GM12872 (cell line): ENCODE results near the gene ACACA.

Source experiments
- TF ChIP-seq, protein P1 (sequence below): IDR thresholded peaks from 3 replicates; pipeline ENCODE4 v1.5.1; 2011; ENCODE audit warnings: low read depth, mild to moderate bottlenecking, low read length, moderate library complexity; ENCODE audit not compliant: insufficient read depth

The ACACA gene

DNA sequence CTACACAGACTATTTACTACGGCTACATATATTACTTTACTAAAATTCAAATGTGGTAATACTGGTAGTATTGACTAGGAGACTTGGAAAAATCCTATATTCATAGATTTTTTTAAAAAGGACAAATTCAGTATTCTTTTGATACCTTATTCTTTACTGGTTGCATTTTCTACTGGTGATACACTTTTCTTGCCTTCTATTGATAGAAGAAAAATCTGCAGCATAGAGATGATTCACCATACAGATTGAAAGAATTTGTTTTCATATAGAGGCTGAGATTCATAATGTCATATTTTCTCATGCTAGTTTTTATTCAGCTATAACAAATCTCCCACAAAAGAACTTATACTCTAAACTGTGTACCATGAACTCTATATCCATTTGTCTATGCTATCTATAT, 226.3 kb downstream of the ACACA start:
- TF ChIP-seq, protein P1, sequence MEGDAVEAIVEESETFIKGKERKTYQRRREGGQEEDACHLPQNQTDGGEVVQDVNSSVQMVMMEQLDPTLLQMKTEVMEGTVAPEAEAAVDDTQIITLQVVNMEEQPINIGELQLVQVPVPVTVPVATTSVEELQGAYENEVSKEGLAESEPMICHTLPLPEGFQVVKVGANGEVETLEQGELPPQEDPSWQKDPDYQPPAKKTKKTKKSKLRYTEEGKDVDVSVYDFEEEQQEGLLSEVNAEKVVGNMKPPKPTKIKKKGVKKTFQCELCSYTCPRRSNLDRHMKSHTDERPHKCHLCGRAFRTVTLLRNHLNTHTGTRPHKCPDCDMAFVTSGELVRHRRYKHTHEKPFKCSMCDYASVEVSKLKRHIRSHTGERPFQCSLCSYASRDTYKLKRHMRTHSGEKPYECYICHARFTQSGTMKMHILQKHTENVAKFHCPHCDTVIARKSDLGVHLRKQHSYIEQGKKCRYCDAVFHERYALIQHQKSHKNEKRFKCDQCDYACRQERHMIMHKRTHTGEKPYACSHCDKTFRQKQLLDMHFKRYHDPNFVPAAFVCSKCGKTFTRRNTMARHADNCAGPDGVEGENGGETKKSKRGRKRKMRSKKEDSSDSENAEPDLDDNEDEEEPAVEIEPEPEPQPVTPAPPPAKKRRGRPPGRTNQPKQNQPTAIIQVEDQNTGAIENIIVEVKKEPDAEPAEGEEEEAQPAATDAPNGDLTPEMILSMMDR, result no peak

DNA sequence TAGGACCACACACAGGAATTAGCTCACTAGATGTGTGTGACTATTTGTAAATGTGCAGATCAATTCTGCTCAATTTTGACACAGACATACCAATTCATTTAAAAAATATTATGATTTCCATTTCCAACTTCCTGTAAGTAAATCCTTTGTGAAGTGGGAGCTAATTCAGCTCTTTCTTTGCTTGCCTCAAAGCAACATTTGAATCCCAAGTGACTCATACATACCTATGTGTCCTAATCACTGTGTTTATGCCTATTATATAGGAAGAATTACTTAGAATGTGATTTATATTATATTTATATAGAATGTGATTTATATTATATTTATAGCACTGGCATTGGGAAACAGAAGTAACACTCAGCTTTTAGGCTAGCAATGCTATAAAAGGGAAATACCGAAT, 226.7 kb downstream of the ACACA start:
- TF ChIP-seq, protein P1, result no peak

DNA sequence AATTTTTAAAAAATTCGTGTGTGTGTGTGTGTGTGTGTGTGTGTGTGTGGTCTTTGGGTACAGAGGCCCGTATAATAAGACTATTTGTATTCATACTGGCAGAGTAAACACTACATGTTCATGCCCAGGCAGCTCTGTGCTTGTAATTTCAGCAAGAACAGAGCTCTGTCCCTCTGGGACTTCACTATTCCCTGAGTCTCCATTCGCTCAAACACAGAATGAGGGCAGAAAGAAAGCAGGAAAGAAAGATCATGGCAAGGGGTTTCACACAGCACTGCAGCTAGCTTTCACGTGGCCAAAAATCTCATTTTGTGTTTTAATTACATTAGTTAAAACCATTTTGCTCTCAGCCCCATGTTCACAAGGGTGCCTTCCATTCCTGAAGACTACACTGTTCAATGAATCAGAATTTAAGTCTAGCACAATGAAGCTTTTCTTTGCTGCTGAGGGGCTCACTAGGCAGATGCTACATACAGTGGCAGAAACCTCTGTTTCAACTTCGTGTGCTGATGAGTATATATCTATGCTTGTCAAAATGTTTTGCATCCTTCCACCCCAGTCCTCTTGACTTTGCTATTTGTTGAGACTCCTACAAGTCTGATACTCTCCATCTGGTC, 229.3 kb downstream of the ACACA start:
- TF ChIP-seq, protein P1, result no peak

DNA sequence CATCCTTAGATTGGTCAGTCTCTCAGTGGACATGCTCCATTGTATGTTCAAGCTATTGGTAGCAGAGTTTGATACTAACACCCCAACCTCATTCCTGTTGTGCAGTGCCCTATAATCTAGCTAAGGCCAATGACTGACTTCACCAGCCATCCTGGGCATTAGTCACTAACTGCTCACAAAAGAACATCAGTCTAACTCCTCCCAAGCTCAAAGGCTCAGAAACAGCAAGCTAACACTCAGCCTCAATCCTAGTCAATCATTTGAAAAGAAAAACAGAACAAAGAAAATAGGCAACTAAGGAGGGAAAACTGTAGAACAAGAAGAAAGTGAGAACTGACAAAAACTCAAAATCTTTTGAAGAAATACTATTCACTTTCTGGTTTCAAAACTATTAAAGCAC, 229.9 kb downstream of the ACACA start:
- TF ChIP-seq, protein P1, result no peak

DNA sequence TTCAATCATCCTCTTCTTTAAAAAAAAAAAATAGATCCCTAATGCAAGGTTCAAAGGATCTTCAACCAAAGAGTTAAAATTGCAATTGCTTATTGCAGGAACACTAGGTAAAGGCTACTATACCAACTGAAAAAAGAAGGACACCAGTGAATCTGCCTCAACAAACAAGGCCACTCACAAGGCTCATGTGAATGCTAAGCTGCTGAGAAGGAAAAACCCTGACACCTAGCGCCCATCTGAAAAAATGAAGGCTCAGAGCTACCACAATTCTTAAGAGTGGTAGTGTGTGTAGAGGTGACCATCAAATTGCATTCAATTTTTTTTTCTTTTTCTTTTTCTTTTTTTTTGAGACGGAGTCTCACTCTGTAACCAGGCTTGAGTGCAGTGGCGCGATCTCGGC, 232.4 kb downstream of the ACACA start:
- TF ChIP-seq, protein P1, result peak; percentile 29; the same call in 2 of the 3 replicates

DNA sequence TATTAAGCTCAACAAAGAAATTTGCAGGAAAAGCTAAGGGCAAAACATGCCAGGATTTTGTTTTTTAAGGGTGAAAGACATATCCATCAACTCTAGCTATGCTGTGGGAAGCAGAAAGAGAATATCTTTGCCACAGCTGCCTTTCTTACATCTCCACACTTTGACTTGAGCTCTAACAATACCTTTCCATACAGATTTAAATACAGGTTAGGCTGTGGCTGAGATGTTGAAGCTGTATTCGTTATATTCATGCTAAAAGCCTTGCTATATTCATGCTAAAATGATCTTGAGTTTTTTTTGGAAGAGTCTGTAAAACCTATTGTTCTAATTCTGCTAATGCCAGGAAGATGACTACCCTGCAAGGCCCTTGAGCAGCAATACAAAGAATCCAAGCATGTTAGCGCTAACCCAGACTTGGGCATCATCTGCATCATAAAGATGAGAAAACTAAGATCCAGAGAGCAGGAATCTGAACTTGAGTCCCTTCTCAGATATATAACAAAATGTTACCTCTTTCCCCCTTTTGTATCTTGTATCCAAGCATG, 235.7 kb downstream of the ACACA start:
- TF ChIP-seq, protein P1, result no peak

DNA sequence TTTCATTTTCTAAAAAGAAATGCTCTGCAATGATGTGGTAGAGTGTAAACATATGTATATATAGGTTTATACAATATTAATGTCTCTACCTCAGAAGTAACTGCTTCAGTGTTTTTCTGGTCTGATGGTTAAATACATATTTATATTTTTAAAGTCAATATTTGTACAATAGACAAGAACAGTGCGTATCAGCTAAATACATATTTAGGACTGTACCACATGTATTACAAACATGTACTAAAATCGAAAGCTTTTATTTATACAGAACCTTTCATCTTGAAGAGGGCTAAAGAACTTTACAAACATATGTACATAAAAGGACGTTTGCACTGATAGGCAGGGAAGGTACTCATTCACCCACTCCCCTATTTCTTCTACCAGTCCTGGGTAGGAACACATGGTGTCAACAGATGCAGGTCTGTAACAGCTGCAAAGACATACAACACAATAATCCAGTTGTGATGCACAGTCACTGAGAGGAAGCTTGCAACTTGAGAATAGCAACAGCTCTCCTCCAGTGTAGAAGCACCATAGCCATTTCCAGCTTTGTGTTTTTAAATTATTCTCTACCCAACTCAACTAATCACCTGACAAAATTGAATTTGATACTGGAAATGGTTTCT, 237.8 kb downstream of the ACACA start:
- TF ChIP-seq, protein P1, result no peak
